Gastroesophageal sphincter (tissue), 4 donors: ENCODE results near the gene FAM156A. TPM values are rescaled to one million over a fixed set of nuclear protein-coding genes. Genes with fewer than 3 reads are reported as not detected.

ENCODE experiments used
- ATAC-seq: fragments of 150-250 bp; one replicate; pipeline ENCODE4 v1.9.1; 2016; ENCODE audit warnings: mild to moderate bottlenecking, moderate library complexity
- H3K27ac ChIP-seq, 4 donors: fragments of 200-600 bp; sonication (generic) in 3 of 4; 1 replicate in 3 of 4; 2 replicates in 1 of 4; pipeline ENCODE4 v1.5.1; 2016 to 2019
- H3K27me3 ChIP-seq: fragments of 200-600 bp; sonication (generic); one replicate; pipeline ENCODE4 v1.5.1; 2019
- H3K36me3 ChIP-seq, 2 donors: fragments of 200-600 bp; sonication (generic); one replicate each; pipeline ENCODE4 v1.5.1; 2019; ENCODE audit warnings: control low read depth in 1 of 2
- H3K4me1 ChIP-seq, 3 donors: fragments of 200-600 bp; sonication (generic); 1 replicate in 2 of 3; 2 replicates in 1 of 3; pipeline ENCODE4 v1.5.1; 2016 to 2019; ENCODE audit warnings: control low read depth in 2 of 3
- H3K4me3 ChIP-seq, 2 donors: fragments of 200-600 bp; sonication (generic); one replicate each; pipeline ENCODE4 v1.5.1; 2019; ENCODE audit warnings: mild to moderate bottlenecking in 1 of 2, moderate library complexity in 1 of 2
- H3K9me3 ChIP-seq, 3 donors: fragments of 200-600 bp; sonication (generic); one replicate each; pipeline ENCODE4 v1.5.1; 2017 to 2019; ENCODE audit warnings: control low read depth in 2 of 3
- CTCF ChIP-seq, 4 experiments: fragments of 200-600 bp in 2 of 4; fragments of 450-650 bp in 2 of 4; sonication (generic) in 1 of 4; IDR thresholded peaks; one replicate each; pipeline ENCODE4 v1.5.1; 2017 to 2019; ENCODE audit warnings: antibody characterized with exemption in 4 of 4, mild to moderate bottlenecking in 2 of 4, moderate library complexity in 2 of 4
- EP300 ChIP-seq: sonication (generic); formaldehyde crosslinking; IDR thresholded peaks from one replicate; pipeline ENCODE4 v1.6.1; 2017; ENCODE audit warnings: antibody characterized with exemption, mild to moderate bottlenecking
- POLR2A ChIP-seq, 2 donors: fragments of 450-650 bp; IDR thresholded peaks; one replicate each; pipeline ENCODE4 v1.6.1; 2017; ENCODE audit warnings: antibody characterized with exemption in 2 of 2, mild to moderate bottlenecking in 2 of 2, moderate library complexity in 1 of 2
- POLR2AphosphoS5 ChIP-seq: sonication (generic); formaldehyde crosslinking; IDR thresholded peaks from one replicate; pipeline ENCODE4 v1.6.1; 2017; ENCODE audit warnings: antibody characterized with exemption
- WGBS, 2 donors: methylation state at CpG; one replicate each; pipeline ENCODE4 v1.1.5; 2018; ENCODE audit warnings: low coverage in 1 of 2; 5-methylcytosine and 5-hydroxymethylcytosine counted together
- total RNA-seq, 4 donors: library from RNA; depleted of rRNA; stranded (reverse); fragments of >200 nt; gene quantifications; one replicate each; pipeline ENCODE4 v1.1.0, GENCODE V29; 2016

FAM156A gene
- total RNA-seq, 4 donors from 2014 or later = 2.6 to 14.1 (median 10.7) TPM

- peaks cover 14% of the 10 kb centered on the region for H3K27me3 ChIP-seq
- H3K4me3 ChIP-seq = no peak overlapping the region
- TF ChIP-seq POLR2A (IDR thresholded peaks at IDR 0.05) (no peak), CTCF (IDR thresholded peaks at IDR 0.05) (no peak), POLR2AphosphoS5 (no peak), EP300 (no peak)
- no peaks in the 10 kb centered on the region for H3K9me3 ChIP-seq
- H3K27ac ChIP-seq = no peak overlapping the region
- 40 to 94% methylated on average over 1 to 3 of the region's 36 CpGs for WGBS, 2 donors
- ATAC-seq = no peak
- no peaks in the 10 kb centered on the region for H3K36me3 ChIP-seq
- peaks cover 0 to 6% (median 3%) of the 10 kb centered on the region in 3 donors for H3K4me1 ChIP-seq
These were observed 42.3 kb upstream of the FAM156A start for GRCh38 chrX:53000447-53001135.

- ATAC-seq = no peak
- H3K4me3 ChIP-seq = peak overlapping the region in 1 of 2 donors; percentile 60
- peaks cover 7% of the 10 kb centered on the region for H3K27me3 ChIP-seq
- TF ChIP-seq CTCF (IDR thresholded peaks at IDR 0.05) (no peak), EP300 (no peak)
- H3K27ac ChIP-seq = peak overlapping the region; percentile 77 to 87 (median 84)
- H3K4me1 ChIP-seq = peaks cover 0 to 22% (median 3%) of the 10 kb centered on the region in 3 donors
- 55% methylated on average over 4 of the region's 4 CpGs; no CpG with 5 or more reads in 1 of the 2 donors for WGBS, 2 donors
- no peaks in the 10 kb centered on the region for H3K36me3 ChIP-seq
- no peaks in the 10 kb centered on the region for H3K9me3 ChIP-seq
These were observed 37.6 kb upstream of the FAM156A start for GRCh38 chrX:52995987-52996331.

GRCh38 chrX:52995135-52995986 is 37.0 kb upstream of the FAM156A start:
- peaks cover 0 to 22% (median 3%) of the 10 kb centered on the region in 3 donors for H3K4me1 ChIP-seq
- peak overlapping the region; percentile 60 to 82 for H3K4me3 ChIP-seq
- peak overlapping the region; percentile 77 to 87 (median 84) for H3K27ac ChIP-seq
- no peaks in the 10 kb centered on the region for H3K36me3 ChIP-seq
- 0 to 28% methylated on average over 1 to 27 of the region's 46 CpGs for WGBS, 2 donors
- TF ChIP-seq EP300 (no peak), POLR2A (IDR thresholded peaks at IDR 0.05) (no peak), CTCF (IDR thresholded peaks at IDR 0.05) (peak; percentile 62 to 89 (median 82))
- peaks cover 1% of the 10 kb centered on the region for H3K27me3 ChIP-seq
- H3K9me3 ChIP-seq = no peaks in the 10 kb centered on the region
- peak; percentile 98 for ATAC-seq

- 61 to 74% methylated on average over 5 of the region's 5 CpGs for WGBS, 2 donors
- ATAC-seq = no peak
These were observed 32.5 kb upstream of the FAM156A start for GRCh38 chrX:52990848-52991247.

More at GRCh38 chrX:52990848-52991247, 32.5 kb upstream of the FAM156A start:
- Histone ChIP-seq H3K4me1 (peaks cover 0 to 29% (median 7%) of the 10 kb centered on the region in 3 donors), H3K9me3 (no peaks in the 10 kb centered on the region), H3K27ac (no peak overlapping the region), H3K27me3 (no peaks in the 10 kb centered on the region), H3K36me3 (no peaks in the 10 kb centered on the region), H3K4me3 (no peak overlapping the region)
- TF ChIP-seq EP300 = no peak
- no peak for TF ChIP-seq CTCF (IDR thresholded peaks at IDR 0.05)
- TF ChIP-seq POLR2AphosphoS5 = no peak
- no peak for TF ChIP-seq POLR2A (IDR thresholded peaks at IDR 0.05)
